Measurements from ENCODE around the gene CD248. TPM values are rescaled to one million over a fixed set of nuclear protein-coding genes. Genes with fewer than 3 reads are reported as not detected.

The CD248 gene
- total and polyA plus RNA-seq, 12 donors, result 5.3 to 44.4 (median 10.0) TPM

GRCh38 chr11:66302656-66303055 lies 14.2 kb downstream of the CD248 start:
- H3K27ac ChIP-seq, result no peak overlapping the region
- no peak for DNase-seq
- no peaks in the 10 kb centered on the region for H3K27me3 ChIP-seq
- H3K4me1 ChIP-seq, result no peaks in the 10 kb centered on the region
- no peak overlapping the region for H3K4me3 ChIP-seq
- no peak for ATAC-seq
- intact Hi-C loops (cut with DNase I), result loop anchor here in 1 of 10 donors (10.0 kb wide), 1 partner anchor 82 kb away; no protein-coding TSS in a partner anchor
- TF ChIP-seq CTCF (IDR thresholded peaks at IDR 0.05), result no peak
- H3K36me3 ChIP-seq, result no peaks in the 10 kb centered on the region
- WGBS, 2 donors, result 85 to 88% methylated on average over 12 of the region's 12 CpGs
- no peaks in the 10 kb centered on the region for H3K9me3 ChIP-seq

GRCh38 chr11:66299186-66299585 lies 17.7 kb downstream of the CD248 start:
- H3K27me3 ChIP-seq, result peaks cover 3 to 12% (median 10%) of the 10 kb centered on the region in 7 donors
- TF ChIP-seq CTCF (IDR thresholded peaks at IDR 0.05), result no peak
- no peak overlapping the region for H3K27ac ChIP-seq
- no peak overlapping the region for H3K4me3 ChIP-seq
- no peaks in the 10 kb centered on the region for H3K36me3 ChIP-seq
- peak in 5 of 8 donors; percentile 32 to 70 (median 42) for ATAC-seq
- DNase-seq, result no peak
- 46 to 54% methylated on average over 3 of the region's 3 CpGs for WGBS, 2 donors
- H3K4me1 ChIP-seq, result no peaks in the 10 kb centered on the region
- H3K9me3 ChIP-seq, result no peaks in the 10 kb centered on the region
- intact Hi-C loops (cut with DNase I), result no loop called here

- Histone ChIP-seq H3K4me3 (no peak overlapping the region), H3K9me3 (no peaks in the 10 kb centered on the region), H3K27me3 (peaks cover 13 to 28% (median 25%) of the 10 kb centered on the region in 7 donors), H3K4me1 (no peaks in the 10 kb centered on the region), H3K27ac (no peak overlapping the region), H3K36me3 (no peaks in the 10 kb centered on the region)
- ATAC-seq, result no peak
- TF ChIP-seq CTCF (IDR thresholded peaks at IDR 0.05), result no peak
- intact Hi-C loops (cut with DNase I), result no loop called here
- WGBS, 2 donors, result 43 to 49% methylated on average over 8 of the region's 8 CpGs
- no peak for DNase-seq
Measured at GRCh38 chr11:66297610-66298009, 19.2 kb downstream of the CD248 start.

GRCh38 chr11:66294626-66295620 lies 21.9 kb downstream of the CD248 start:
- Histone ChIP-seq H3K36me3 (no peaks in the 10 kb centered on the region), H3K27me3 (peaks cover 17 to 45% (median 35%) of the 10 kb centered on the region in 7 donors), H3K9me3 (no peaks in the 10 kb centered on the region), H3K27ac (no peak overlapping the region), H3K4me1 (peaks cover 0 to 14% (median 10%) of the 10 kb centered on the region in 9 donors), H3K4me3 (no peak overlapping the region)
- no peak for DNase-seq
- no peak for ATAC-seq
- no peak for TF ChIP-seq CTCF (IDR thresholded peaks at IDR 0.05)
- WGBS, 2 donors, result 76 to 82% methylated on average over 100 to 123 of the region's 123 CpGs
- intact Hi-C loops (cut with DNase I), result no loop called here
